H1 (cell line): ENCODE measurements around the gene HLF. TPM values are rescaled to one million over a fixed set of nuclear protein-coding genes. Genes with fewer than 3 reads are reported as not detected.

Experiments used
- CTCF ChIA-PET: fragments of 300-600 bp; sonication (Branson Sonifier 250); formaldehyde crosslinking; loops from one replicate; lab custom pipeline; 2021; ENCODE audit not compliant: partially characterized antibody; lab: Charles Lee
- POLR2A ChIA-PET: fragments of 300-600 bp; sonication (Branson Sonifier 250); formaldehyde crosslinking; loops from one replicate; lab custom pipeline; 2021; ENCODE audit warnings: inconsistent platforms; ENCODE audit not compliant: partially characterized antibody; lab: Charles Lee
- DNase-seq, 2 experiments: peaks; one replicate each; pipeline versions ENCODE4 v3.0.0 to v3.0.0-alpha.2; 2010 to 2022; ENCODE audit warnings: low spot score in 2 of 2, low read depth in 1 of 2, mixed read lengths in 1 of 2
- FAIRE-seq: peaks from 2 replicates; lab custom pipeline; 2011; peaks lifted over from hg19 to GRCh38; lab: Jason Lieb, UNC
- H2AFZ ChIP-seq: 2 replicates; pipeline ENCODE4 v1.8.1; 2012; ENCODE audit warnings: low read length, inconsistent platforms
- H2AK5ac ChIP-seq: 2 replicates; pipeline ENCODE4 v1.6.1; 2013; ENCODE audit warnings: low read depth, low read length
- H2BK120ac ChIP-seq: replicated peaks from 2 replicates; pipeline ENCODE3; 2013; ENCODE audit warnings: low read depth, low read length, inconsistent platforms
- H2BK12ac ChIP-seq: 2 replicates; pipeline ENCODE4 v1.6.1; 2013; ENCODE audit warnings: low read depth, low read length
- H2BK15ac ChIP-seq: 2 replicates; pipeline ENCODE4 v1.6.1; 2013; ENCODE audit warnings: low read length
- H2BK20ac ChIP-seq: 2 replicates; pipeline ENCODE4 v1.6.1; 2013; ENCODE audit warnings: low read length
- H2BK5ac ChIP-seq: 2 replicates; pipeline ENCODE4 v1.6.1; 2013; ENCODE audit warnings: low read depth, low read length
- H3K14ac ChIP-seq: 2 replicates; pipeline ENCODE4 v1.6.1; 2013; ENCODE audit warnings: inconsistent platforms; ENCODE audit not compliant: insufficient read length
- H3K18ac ChIP-seq: 2 replicates; pipeline ENCODE4 v1.6.1; 2013; ENCODE audit warnings: low read length; ENCODE audit errors: extremely low read depth
- H3K23ac ChIP-seq: 2 replicates; pipeline ENCODE4 v1.6.1; 2013; ENCODE audit warnings: inconsistent platforms; ENCODE audit not compliant: insufficient read length
- H3K23me2 ChIP-seq: 2 replicates; pipeline ENCODE4 v1.6.1; 2013; ENCODE audit warnings: low read depth, low read length
- H3K27ac ChIP-seq: 2 replicates; pipeline ENCODE4 v1.6.1; 2011; ENCODE audit warnings: low read depth, low read length, inconsistent platforms
- H3K27me3 ChIP-seq, 4 experiments: replicated peaks in 1 of 4; 1 replicate in 1 of 4; 2 replicates in 3 of 4; pipeline versions ENCODE4 v1.6.1 to v1.8.1; 2011 to 2013; ENCODE audit warnings: low read length in 3 of 4, mild to moderate bottlenecking in 3 of 4, inconsistent platforms in 2 of 4, mixed read lengths in 2 of 4, moderate library complexity in 1 of 4; ENCODE audit not compliant: control insufficient read depth in 3 of 4, insufficient read depth in 3 of 4; ENCODE audit errors: extremely low read depth in 1 of 4
- H3K36me3 ChIP-seq, 4 experiments: 2 replicates each; pipeline versions ENCODE4 v1.6.1 to v1.8.1; 2011 to 2013; ENCODE audit warnings: mild to moderate bottlenecking in 4 of 4, low read length in 3 of 4, moderate library complexity in 2 of 4, control low read depth in 1 of 4, inconsistent platforms in 1 of 4; ENCODE audit not compliant: insufficient read depth in 4 of 4, control insufficient read depth in 2 of 4
- H3K4ac ChIP-seq: replicated peaks from 2 replicates; pipeline ENCODE3; 2013; ENCODE audit warnings: low read length, low read depth, mixed read lengths, inconsistent platforms; ENCODE audit not compliant: insufficient read length
- H3K4me1 ChIP-seq, 4 experiments: replicated peaks in 1 of 4; 1 replicate in 1 of 4; 2 replicates in 3 of 4; pipeline versions ENCODE4 v1.6.1 to v1.8.1; 2011 to 2013; ENCODE audit warnings: low read length in 3 of 4, inconsistent platforms in 2 of 4, mixed read lengths in 1 of 4; ENCODE audit not compliant: insufficient read depth in 4 of 4, control insufficient read depth in 3 of 4
- H3K4me2 ChIP-seq, 2 experiments: 2 replicates each; pipeline versions ENCODE4 v1.6.1 to v1.8.1; 2011 to 2013; ENCODE audit warnings: low read depth in 2 of 2, low read length in 2 of 2, control low read depth in 1 of 2, inconsistent platforms in 1 of 2, mild to moderate bottlenecking in 1 of 2; ENCODE audit not compliant: insufficient read depth in 1 of 2
- H3K4me3 ChIP-seq, 4 experiments: fragments of 200-600, 300-600 bp in 1 of 4; sonication (generic), shearing (Covaris generic), sonication (Bioruptor Twin) in 1 of 4; 2 replicates each; pipeline versions ENCODE4 v1.5.1 to v1.8.1; 2011 to 2016; ENCODE audit warnings: low read length in 4 of 4, low read depth in 3 of 4, control low read depth in 2 of 4, inconsistent platforms in 2 of 4, mild to moderate bottlenecking in 2 of 4, mixed read lengths in 1 of 4, moderate library complexity in 1 of 4; ENCODE audit not compliant: insufficient read depth in 2 of 4; ENCODE audit errors: extremely low read depth in 1 of 4
- H3K56ac ChIP-seq: replicated peaks from 2 replicates; pipeline ENCODE3; 2013; ENCODE audit warnings: low read depth, mild to moderate bottlenecking, mixed read lengths, low read length, inconsistent platforms; ENCODE audit not compliant: insufficient read length
- H3K79me1 ChIP-seq: 2 replicates; pipeline ENCODE4 v1.6.1; 2013; ENCODE audit warnings: low read depth, low read length, control low read depth
- H3K79me2 ChIP-seq, 2 experiments: 2 replicates each; pipeline versions ENCODE4 v1.6.1 to v1.8.1; 2012 to 2013; ENCODE audit warnings: low read length in 2 of 2, mild to moderate bottlenecking in 2 of 2, inconsistent platforms in 1 of 2; ENCODE audit not compliant: insufficient read depth in 2 of 2, control insufficient read depth in 1 of 2
- H3K9ac ChIP-seq, 4 experiments: replicated peaks in 1 of 4; 1 replicate in 1 of 4; 2 replicates in 3 of 4; pipeline versions ENCODE4 v1.6.1 to v1.8.1; 2011 to 2013; ENCODE audit warnings: low read depth in 3 of 4, low read length in 3 of 4, control low read depth in 2 of 4, mild to moderate bottlenecking in 2 of 4, moderate library complexity in 2 of 4, inconsistent platforms in 1 of 4; ENCODE audit errors: extremely low read depth in 1 of 4
- H3K9me3 ChIP-seq, 2 experiments: 2 replicates each; pipeline versions ENCODE4 v1.6.1 to v1.8.1; 2012 to 2013; ENCODE audit warnings: mild to moderate bottlenecking in 2 of 2, moderate library complexity in 2 of 2, control low read depth in 1 of 2, inconsistent platforms in 1 of 2, low read depth in 1 of 2, low read length in 1 of 2, mixed read lengths in 1 of 2; ENCODE audit not compliant: insufficient read depth in 2 of 2
- H4K20me1 ChIP-seq, 2 experiments: replicated peaks in 1 of 2; 2 replicates each; pipeline versions ENCODE3 to v1.8.1; 2011 to 2013; ENCODE audit warnings: inconsistent platforms in 2 of 2, low read length in 2 of 2, mild to moderate bottlenecking in 1 of 2; ENCODE audit not compliant: insufficient read depth in 2 of 2, control insufficient read depth in 1 of 2
- H4K5ac ChIP-seq: 2 replicates; pipeline ENCODE4 v1.6.1; 2013; ENCODE audit warnings: low read length, low read depth, mixed read lengths, inconsistent platforms; ENCODE audit not compliant: insufficient read length
- H4K8ac ChIP-seq: 2 replicates; pipeline ENCODE4 v1.8.0; 2013; ENCODE audit warnings: mild to moderate bottlenecking, moderate library complexity, low read length, inconsistent platforms; ENCODE audit not compliant: insufficient read depth; ENCODE audit errors: extremely low read depth
- H4K91ac ChIP-seq: replicated peaks from 2 replicates; pipeline ENCODE3; 2013; ENCODE audit warnings: low read length, mixed read lengths, inconsistent platforms; ENCODE audit not compliant: insufficient read length
- JUND ChIP-seq: IDR thresholded peaks from 2 replicates; pipeline ENCODE4 v1.6.1; 2011; ENCODE audit warnings: mild to moderate bottlenecking, improper control_type of control experiment, low read length
- NANOG ChIP-seq: IDR thresholded peaks from 2 replicates; pipeline ENCODE4 v1.6.1; 2011; ENCODE audit warnings: low read length, low read depth, mild to moderate bottlenecking, inconsistent platforms; ENCODE audit not compliant: insufficient read depth, poor library complexity, severe bottlenecking
- SP2 ChIP-seq: IDR thresholded peaks from 2 replicates; pipeline ENCODE4 v1.6.1; 2012; ENCODE audit warnings: mild to moderate bottlenecking, low read length, inconsistent platforms
- SRF ChIP-seq: IDR thresholded peaks from 2 replicates; pipeline ENCODE4 v1.6.1; 2011; ENCODE audit warnings: mild to moderate bottlenecking, low read depth, low read length, moderate library complexity
- polyA plus RNA-seq, 7 experiments: library from polyadenylated mRNA; depleted of rRNA in 3 of 7; stranded (reverse) in 5 of 7; unstranded in 2 of 7; fragments of >200 nt in 5 of 7; fragments of 200-250 nt in 2 of 7; gene quantifications; 1 replicate in 5 of 7; 2 replicates in 1 of 7; 4 replicates in 1 of 7; pipeline versions ENCODE4 v1.2.1 to v1.2.3, GENCODE V29; 2011 to 2013; ENCODE audit warnings: missing spikeins in 2 of 7, mixed read lengths in 2 of 7
- total RNA-seq: library from RNA; stranded (reverse); fragmentation: NEBNext Ultra II Directional; extraction: Animal tissue kit (Norgen Biotek cat#: 25700); gene quantifications from 2 replicates; pipeline ENCODE4 v1.2.1, GENCODE V29; 2021

Gene HLF
- total and polyA plus RNA-seq, 2 of the 8 experiments (the other 6 are each of a cell fraction or from before 2014, with no cell fraction given): 0.39 to 0.60 TPM

DNA sequence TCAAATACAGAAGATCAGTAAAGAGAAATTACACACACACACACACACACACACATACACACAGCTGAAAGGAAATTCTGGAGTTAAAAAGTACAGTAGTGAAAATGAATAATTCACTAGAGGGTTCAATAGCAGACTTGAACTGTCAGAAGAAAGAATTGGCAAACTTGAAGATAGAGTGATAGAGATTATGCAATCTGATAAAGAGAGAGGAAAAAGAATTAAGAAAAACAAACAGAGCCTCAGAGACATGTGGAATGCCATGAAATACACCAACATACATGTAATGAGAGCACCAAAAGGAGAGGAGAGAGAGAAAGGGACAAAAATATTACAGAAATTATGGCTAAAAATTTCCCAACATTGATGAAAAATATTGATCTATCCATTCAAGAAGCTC, 96.2 kb downstream of the HLF start:
- Histone ChIP-seq H3K36me3 (no peaks in the 10 kb centered on the region), H3K79me2 (no peaks in the 10 kb centered on the region), H4K8ac (no peak overlapping the region), H3K23me2 (peaks cover 1% of the 10 kb centered on the region; the same call in 1 of the 2 replicates), H3K4me1 (peaks cover 0 to 4% (median under 1%) of the 10 kb centered on the region in 4 experiments; a peak in 4 of 7 replicates), H2AK5ac (no peak overlapping the region), H3K56ac (no peak overlapping the region), H3K79me1 (no peaks in the 10 kb centered on the region), H3K27ac (no peak overlapping the region), H3K9me3 (peaks cover 0 to 5% of the 10 kb centered on the region in 2 experiments; a peak in 1 of 4 replicates), H3K4me2 (no peak overlapping the region), H2AFZ (no peak overlapping the region), H3K14ac (no peak overlapping the region), H4K91ac (no peak overlapping the region), H4K20me1 (no peaks in the 10 kb centered on the region), H3K18ac (no peak overlapping the region), H2BK20ac (no peak overlapping the region), H4K5ac (no peak overlapping the region), H3K4ac (no peak overlapping the region), H2BK12ac (no peak overlapping the region), H2BK15ac (no peak overlapping the region), H3K27me3 (no peaks in the 10 kb centered on the region; a peak in 1 of 7 replicates), H3K4me3 (no peak overlapping the region), H2BK5ac (no peak overlapping the region), H2BK120ac (no peak overlapping the region), H3K9ac (no peak overlapping the region), H3K23ac (no peak overlapping the region)
- DNase-seq: no peak
- TF ChIP-seq JUND (no peak), SP2 (no peak), NANOG (no peak), SRF (no peak)
- ChIA-PET POLR2A (no interaction called here), CTCF (interaction anchor here (0.6 to 3.2 kb wide), 4 partner anchors 8 to 410 kb away, joined by 3 to 21 read pairs (median 3); no protein-coding TSS in a partner anchor)
- no peak for FAIRE-seq
